GM18870 (cell line): ENCODE data around the gene TM4SF1.

Source experiments
- ATAC-seq: cut with Tn5 transposase; IDR thresholded peaks from one replicate; pipeline ENCODE4 v1.9.1; 2021; ENCODE audit warnings: moderate library complexity; ENCODE audit not compliant: unreplicated experiment

Gene TM4SF1

GRCh38 chr3:149375501-149376196 is 1.8 kb downstream of the TM4SF1 start:
- no peak for ATAC-seq

- ATAC-seq, result no peak
These were observed 2.5 kb downstream of the TM4SF1 start for GRCh38 chr3:149374793-149375500.

- no peak for ATAC-seq
These were observed 3.1 kb downstream of the TM4SF1 start for GRCh38 chr3:149374391-149374790.

GRCh38 chr3:149373235-149374125 is 4.0 kb downstream of the TM4SF1 start:
- no peak for ATAC-seq

GRCh38 chr3:149371723-149372114 is 5.7 kb downstream of the TM4SF1 start:
- ATAC-seq, result no peak

- no peak for ATAC-seq
These were observed 6.3 kb downstream of the TM4SF1 start for GRCh38 chr3:149371001-149371722.

- ATAC-seq, result no peak
These were observed 7.2 kb downstream of the TM4SF1 start for GRCh38 chr3:149369991-149370866.

- ATAC-seq, result no peak
These were observed 8.6 kb downstream of the TM4SF1 start for GRCh38 chr3:149368674-149369497.

- no peak for ATAC-seq
These were observed 9.2 kb downstream of the TM4SF1 start for GRCh38 chr3:149368201-149368673.

GRCh38 chr3:149366941-149367840 is 10.3 kb downstream of the TM4SF1 start:
- ATAC-seq, result peak; percentile 48

- ATAC-seq, result no peak
These were observed 11.4 kb downstream of the TM4SF1 start for GRCh38 chr3:149366031-149366430.

GRCh38 chr3:149364624-149365023 is 12.8 kb downstream of the TM4SF1 start:
- no peak for ATAC-seq

- no peak for ATAC-seq
These were observed 14.4 kb downstream of the TM4SF1 start for GRCh38 chr3:149363053-149363452.

- no peak for ATAC-seq
These were observed 15.1 kb downstream of the TM4SF1 start for GRCh38 chr3:149362366-149362765.

GRCh38 chr3:149356630-149357029 is 20.8 kb downstream of the TM4SF1 start:
- no peak for ATAC-seq

- no peak for ATAC-seq
These were observed 21.3 kb downstream of the TM4SF1 start for GRCh38 chr3:149356044-149356592.

- ATAC-seq, result no peak
These were observed 23.8 kb downstream of the TM4SF1 start for GRCh38 chr3:149353581-149354184.
